Glutamatergic neuron (in vitro differentiated cells): Measurements from ENCODE around the gene SMLR1. TPM values are rescaled to one million over a fixed set of nuclear protein-coding genes. Genes with fewer than 3 reads are reported as not detected.

Source experiments
- DNase-seq: peaks from one replicate; pipeline ENCODE4 v3.0.0; 2022
- H3K27ac Mint-ChIP-seq: one replicate; pipeline ENCODE4 v1.8.0; 2020; ENCODE audit warnings: mild to moderate bottlenecking, mixed read lengths, inconsistent platforms; ENCODE audit not compliant: unreplicated experiment
- H3K27me3 Mint-ChIP-seq: one replicate; pipeline ENCODE4 v1.8.0; 2020; ENCODE audit warnings: mild to moderate bottlenecking, moderate library complexity, mixed read lengths, inconsistent platforms; ENCODE audit not compliant: unreplicated experiment
- H3K36me3 Mint-ChIP-seq: one replicate; pipeline ENCODE4 v1.8.0; 2020; ENCODE audit warnings: mild to moderate bottlenecking, mixed read lengths, inconsistent platforms; ENCODE audit not compliant: unreplicated experiment
- H3K4me1 Mint-ChIP-seq: one replicate; pipeline ENCODE4 v1.8.0; 2020; ENCODE audit warnings: mild to moderate bottlenecking, low read depth, mixed read lengths, inconsistent platforms; ENCODE audit not compliant: unreplicated experiment
- H3K4me3 Mint-ChIP-seq: one replicate; pipeline ENCODE4 v1.8.0; 2020; ENCODE audit warnings: mild to moderate bottlenecking, mixed read lengths, inconsistent platforms; ENCODE audit not compliant: unreplicated experiment
- H3K9me3 Mint-ChIP-seq: one replicate; pipeline ENCODE4 v1.8.0; 2020; ENCODE audit warnings: mild to moderate bottlenecking, moderate library complexity, mixed read lengths, inconsistent platforms; ENCODE audit not compliant: unreplicated experiment
- total RNA-seq: library from RNA; stranded (reverse); fragmentation: NEBNext Ultra II Directional; extraction: Animal tissue kit (Norgen Biotek cat#: 25700); gene quantifications from one replicate; pipeline ENCODE4 v1.2.1, GENCODE V29; 2021; ENCODE audit not compliant: unreplicated experiment
- TF ChIP-seq, protein P1 (sequence below): fragments of 200-600 bp; sonication (generic); IDR thresholded peaks from one replicate; pipeline ENCODE4 v1.5.0; 2021; ENCODE audit not compliant: partially characterized antibody, unreplicated experiment

The SMLR1 gene
- total RNA-seq, 1 donor from 2014 or later = not detected

DNA sequence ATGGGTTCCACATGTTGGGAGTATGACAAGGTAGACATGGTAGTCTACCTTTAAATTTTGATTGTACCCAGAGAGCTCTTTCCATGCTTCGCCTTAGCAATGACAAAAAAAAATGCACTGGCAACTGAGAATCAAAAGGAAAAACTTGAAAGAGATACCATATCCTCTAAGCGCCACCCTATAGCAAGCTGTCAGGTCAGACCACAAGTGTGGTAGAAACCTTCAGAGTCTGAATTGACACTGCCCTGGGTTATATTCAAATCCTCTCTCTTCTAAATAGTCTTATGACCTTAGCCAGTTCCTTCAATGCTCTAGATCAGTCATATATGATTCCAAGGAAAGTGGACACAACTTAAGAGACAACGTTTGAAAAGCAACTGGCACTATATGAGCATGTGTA, 45.6 kb upstream of the SMLR1 start:
- H3K36me3 Mint-ChIP-seq = no peaks in the 10 kb centered on the region
- TF ChIP-seq, protein P1, sequence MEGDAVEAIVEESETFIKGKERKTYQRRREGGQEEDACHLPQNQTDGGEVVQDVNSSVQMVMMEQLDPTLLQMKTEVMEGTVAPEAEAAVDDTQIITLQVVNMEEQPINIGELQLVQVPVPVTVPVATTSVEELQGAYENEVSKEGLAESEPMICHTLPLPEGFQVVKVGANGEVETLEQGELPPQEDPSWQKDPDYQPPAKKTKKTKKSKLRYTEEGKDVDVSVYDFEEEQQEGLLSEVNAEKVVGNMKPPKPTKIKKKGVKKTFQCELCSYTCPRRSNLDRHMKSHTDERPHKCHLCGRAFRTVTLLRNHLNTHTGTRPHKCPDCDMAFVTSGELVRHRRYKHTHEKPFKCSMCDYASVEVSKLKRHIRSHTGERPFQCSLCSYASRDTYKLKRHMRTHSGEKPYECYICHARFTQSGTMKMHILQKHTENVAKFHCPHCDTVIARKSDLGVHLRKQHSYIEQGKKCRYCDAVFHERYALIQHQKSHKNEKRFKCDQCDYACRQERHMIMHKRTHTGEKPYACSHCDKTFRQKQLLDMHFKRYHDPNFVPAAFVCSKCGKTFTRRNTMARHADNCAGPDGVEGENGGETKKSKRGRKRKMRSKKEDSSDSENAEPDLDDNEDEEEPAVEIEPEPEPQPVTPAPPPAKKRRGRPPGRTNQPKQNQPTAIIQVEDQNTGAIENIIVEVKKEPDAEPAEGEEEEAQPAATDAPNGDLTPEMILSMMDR = no peak

DNA sequence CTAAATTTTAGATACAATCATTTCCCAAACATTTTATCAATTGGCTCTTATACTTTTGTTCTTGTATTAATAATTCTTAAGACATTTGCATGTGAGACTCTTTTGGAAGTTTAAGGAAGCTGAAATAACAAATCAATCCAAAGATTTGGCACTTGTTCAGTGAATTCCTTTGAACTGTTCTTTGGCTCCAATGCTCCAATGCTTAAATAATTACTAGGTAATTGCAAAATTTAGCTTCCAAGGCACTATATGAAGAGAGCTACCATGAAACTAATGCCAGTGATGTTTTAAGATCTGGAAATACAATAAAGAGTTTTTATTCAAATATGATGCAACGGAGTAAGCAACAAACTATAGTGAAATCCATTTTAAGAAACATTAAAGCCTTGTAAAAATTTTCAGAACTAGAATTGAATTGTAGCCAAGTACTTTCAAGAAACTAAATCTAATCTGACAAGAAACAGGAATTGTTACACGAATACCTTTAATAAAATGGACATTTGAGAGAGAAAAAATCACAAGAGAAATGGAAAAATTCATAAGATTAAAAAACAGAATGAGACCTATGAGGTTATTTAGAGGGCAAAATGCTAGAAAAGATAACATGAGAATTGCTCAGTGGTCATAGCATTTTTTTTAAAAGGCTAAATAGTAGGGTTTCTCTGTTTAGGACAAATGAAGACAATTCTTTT, 43.6 kb upstream of the SMLR1 start:
- Mint-ChIP-seq H3K27ac (no peak overlapping the region), H3K9me3 (no peaks in the 10 kb centered on the region), H3K4me1 (no peaks in the 10 kb centered on the region), H3K4me3 (no peak overlapping the region), H3K27me3 (no peaks in the 10 kb centered on the region), H3K36me3 (no peaks in the 10 kb centered on the region)
- TF ChIP-seq, protein P1 = no peak
- no peak for DNase-seq

More for the DNA sequence above, 45.6 kb upstream of the SMLR1 start:
- Mint-ChIP-seq H3K4me1 (no peaks in the 10 kb centered on the region), H3K27me3 (no peaks in the 10 kb centered on the region), H3K27ac (no peak overlapping the region), H3K9me3 (no peaks in the 10 kb centered on the region), H3K4me3 (no peak overlapping the region)
- no peak for DNase-seq

DNA sequence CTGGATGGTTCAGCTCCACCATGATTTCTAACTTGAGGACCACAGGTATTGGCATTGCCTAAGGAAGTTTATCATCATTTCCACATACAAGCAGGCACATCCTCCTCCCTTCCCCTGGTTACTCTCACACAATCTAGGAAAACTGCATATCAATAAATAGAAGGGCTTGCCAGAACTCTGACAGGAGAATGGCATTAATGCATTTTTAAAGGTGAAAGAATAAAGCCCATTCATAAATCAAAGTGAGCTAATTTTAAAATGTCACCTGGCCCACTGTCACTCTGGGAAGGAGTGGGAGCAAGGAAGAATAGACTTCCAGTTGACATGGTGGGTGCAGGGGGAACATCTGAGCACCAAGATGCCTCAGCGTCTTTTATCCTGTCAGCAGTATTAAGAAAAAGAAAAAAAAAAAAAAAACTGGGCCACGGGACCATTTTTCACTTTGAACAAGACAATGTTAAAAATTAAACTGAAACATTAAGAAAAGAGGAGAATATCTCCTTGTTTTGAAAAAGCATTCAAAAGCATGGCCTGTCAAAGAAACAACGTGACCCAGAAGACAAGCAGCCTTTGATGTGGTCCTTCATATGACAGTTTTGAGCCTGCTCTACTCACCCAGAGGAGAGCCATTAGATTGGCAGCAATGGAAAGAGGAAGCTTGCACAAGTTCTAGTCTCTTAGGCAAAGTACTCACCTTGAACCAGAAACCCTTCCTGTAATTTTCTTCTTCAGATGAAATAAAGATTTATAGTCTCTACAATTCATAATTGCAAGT, 39.3 kb upstream of the SMLR1 start:
- Mint-ChIP-seq H3K36me3 (no peaks in the 10 kb centered on the region), H3K9me3 (peaks cover 2% of the 10 kb centered on the region), H3K4me1 (no peaks in the 10 kb centered on the region), H3K27me3 (no peaks in the 10 kb centered on the region), H3K4me3 (no peak overlapping the region), H3K27ac (no peak overlapping the region)
- DNase-seq = no peak
- TF ChIP-seq, protein P1 = no peak

DNA sequence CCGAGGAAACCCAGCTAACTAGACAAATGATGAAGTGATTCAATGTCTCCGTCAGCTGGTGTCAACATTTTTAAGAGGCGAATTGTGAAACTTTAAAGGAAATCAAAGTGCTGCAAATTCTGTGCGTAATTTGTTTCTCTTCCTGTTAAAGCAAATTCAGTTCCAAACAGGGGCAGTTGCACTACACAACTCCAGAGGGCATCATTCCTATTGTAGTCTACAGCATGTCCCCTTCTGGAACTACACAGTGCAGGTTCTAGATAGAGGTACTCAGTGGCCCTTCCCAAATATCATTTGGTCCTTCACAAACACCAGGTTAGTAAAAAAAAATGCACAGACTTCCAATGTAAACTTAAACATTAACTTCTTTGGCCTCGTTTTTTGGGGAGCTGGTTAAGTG, 38.3 kb upstream of the SMLR1 start:
- no peaks in the 10 kb centered on the region for H3K4me1 Mint-ChIP-seq
- no peaks in the 10 kb centered on the region for H3K36me3 Mint-ChIP-seq
- no peak overlapping the region for H3K4me3 Mint-ChIP-seq
- DNase-seq = no peak
- TF ChIP-seq, protein P1 = no peak
- H3K27me3 Mint-ChIP-seq = no peaks in the 10 kb centered on the region
- no peak overlapping the region for H3K27ac Mint-ChIP-seq
- H3K9me3 Mint-ChIP-seq = peaks cover 2% of the 10 kb centered on the region
